Activated naive CD4-positive, alpha-beta T cell treated with anti-CD3 and anti-CD28 coated beads, Interleukin-2, amount 50 U/mL, for 16 hours (primary cell): ENCODE measurements around the gene CDCA4.

Experiments
- DNase-seq: peaks from one replicate; pipeline ENCODE4 v3.0.0-alpha.2; 2020

The CDCA4 gene

DNA sequence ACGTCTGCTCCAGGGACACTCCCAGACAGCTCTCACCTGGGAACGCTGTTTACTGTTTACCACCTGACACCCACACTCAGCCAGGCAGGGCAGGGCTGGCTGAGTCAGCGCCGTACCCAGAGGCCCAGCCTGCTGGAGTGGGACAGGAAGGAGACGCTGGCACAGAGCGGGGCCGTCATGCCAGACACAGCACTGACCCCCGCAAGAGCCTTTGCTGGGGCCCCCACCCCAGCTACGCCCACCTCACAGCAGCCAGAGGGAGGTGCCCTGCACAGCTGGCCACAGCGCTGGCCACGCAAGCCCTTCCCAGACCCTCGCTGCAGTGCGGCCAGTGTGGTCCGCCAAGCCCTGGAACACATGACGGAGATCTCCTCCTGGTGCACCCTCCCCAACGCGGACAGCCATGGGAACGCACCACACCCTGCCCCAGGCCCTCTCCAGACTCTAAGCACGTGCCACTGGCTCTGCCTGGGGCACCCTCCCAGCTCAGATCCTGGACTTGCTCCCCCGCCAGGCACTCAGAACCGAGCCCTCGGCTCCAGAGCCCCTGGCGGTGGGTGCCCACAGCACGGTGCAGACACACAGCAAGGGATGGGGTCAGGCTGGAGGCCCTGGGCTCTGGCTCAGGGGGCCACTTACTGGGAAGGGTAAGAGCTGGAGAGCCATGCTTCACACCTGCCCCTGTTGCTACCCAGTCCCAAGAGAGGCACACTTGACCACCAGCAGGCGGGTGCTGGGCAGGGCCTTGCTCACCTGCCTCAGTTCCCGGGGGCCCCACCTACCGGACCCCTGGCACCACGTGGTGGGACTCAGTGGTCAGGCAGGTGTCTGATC, 48.4 kb downstream of the CDCA4 start:
- DNase-seq, result no peak

DNA sequence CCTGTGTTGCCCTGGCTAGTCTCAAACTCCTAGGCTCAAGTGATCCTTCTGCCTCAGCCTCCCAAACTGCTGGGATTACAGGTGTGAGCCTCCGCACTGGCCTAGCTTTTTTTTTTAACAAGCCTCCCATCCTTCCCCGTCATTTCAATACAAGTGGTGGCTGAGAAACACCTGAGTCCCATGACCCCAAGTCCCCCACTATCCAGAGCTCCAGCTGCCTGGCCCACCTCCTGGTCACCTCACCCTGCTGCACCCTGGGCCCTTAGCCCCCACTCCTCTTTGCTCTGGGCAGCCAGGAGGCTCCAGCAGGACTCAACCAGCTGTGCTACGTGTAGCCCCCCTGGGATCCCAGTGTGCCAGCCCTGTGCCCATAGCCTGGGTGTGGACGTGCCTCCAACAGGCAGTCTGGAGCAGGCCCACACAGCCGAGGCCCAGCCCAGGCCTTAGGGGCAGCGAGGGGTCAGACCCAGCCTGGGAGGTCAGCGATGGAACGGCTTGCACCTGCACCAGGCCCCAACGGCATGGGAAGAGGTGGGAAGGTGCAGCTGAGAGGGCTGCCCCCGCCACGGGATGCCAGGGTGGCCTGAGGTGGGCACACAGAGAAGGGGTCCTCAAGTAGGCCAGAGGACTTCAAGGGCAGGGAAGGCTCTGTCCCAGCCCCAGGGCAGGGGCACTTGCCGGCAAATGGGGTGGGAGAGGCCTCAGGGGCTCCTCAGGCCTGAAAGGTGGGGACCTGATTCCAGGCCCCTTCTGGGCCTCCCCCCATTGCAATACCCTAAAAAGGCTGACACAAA, 49.2 kb downstream of the CDCA4 start:
- DNase-seq, result no peak

DNA sequence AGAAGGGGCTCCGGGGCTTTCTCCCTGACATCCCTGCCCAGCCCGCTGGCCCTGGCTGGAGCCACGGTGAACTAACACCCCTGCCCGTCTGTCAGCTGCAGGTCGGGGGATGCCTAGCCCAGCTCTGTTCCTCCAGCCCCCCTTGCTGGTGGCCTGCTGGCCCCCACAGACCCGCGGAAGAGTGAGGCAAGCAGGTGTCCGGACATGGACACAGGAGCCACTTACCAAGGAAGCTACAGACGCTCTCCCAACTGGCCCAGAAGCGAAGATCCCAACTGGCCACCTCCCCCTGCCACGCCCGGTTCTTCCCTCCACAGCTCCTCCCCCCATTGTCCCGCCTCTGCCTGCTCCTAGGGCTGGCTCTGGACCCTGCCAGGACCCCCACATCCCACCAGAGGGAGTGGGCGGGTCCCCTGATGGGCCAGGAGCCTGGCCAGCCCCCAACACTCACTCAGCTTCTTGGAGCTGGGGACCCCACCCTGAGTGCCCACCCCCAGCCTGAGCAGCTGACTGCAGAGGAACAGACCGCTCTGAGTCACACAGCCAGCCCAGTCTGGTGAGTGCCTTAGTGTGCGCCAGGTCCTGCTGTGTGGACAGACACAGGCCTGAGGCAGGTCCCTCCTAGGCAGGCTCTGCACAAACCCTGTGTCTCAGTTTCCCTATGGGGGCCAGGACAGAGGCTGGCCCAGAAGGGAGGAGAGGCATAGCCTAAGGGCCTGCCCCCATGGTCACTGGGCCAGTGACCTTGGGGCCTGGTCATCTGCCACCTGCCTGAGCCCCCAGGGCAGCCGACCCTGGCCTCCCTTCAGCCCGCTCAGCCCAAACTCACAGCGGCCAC, 50.4 kb downstream of the CDCA4 start:
- no peak for DNase-seq

DNA sequence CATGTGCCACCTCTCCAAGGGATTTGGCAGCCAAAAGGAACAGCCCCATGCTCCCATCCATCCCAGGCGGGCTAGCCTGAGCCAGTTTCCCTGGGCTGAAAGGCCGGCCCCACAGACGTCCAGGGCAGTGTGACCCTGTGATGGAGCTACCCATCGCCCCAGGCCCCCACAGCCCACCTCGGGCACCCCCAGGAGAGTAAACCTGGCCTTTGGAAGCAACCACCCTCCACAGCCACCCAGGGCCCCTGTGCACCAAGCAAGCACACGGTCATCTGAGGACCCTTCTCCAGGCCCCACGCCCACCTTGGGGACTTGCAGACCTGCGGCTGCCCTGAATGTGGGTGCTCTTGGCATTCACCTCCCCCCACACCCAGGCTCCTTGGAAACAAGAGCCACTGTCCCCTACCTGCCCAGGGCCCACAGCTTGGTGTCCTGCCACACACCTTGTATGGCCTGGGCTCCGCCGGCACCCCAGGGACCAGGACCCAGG, 51.1 kb downstream of the CDCA4 start:
- no peak for DNase-seq

DNA sequence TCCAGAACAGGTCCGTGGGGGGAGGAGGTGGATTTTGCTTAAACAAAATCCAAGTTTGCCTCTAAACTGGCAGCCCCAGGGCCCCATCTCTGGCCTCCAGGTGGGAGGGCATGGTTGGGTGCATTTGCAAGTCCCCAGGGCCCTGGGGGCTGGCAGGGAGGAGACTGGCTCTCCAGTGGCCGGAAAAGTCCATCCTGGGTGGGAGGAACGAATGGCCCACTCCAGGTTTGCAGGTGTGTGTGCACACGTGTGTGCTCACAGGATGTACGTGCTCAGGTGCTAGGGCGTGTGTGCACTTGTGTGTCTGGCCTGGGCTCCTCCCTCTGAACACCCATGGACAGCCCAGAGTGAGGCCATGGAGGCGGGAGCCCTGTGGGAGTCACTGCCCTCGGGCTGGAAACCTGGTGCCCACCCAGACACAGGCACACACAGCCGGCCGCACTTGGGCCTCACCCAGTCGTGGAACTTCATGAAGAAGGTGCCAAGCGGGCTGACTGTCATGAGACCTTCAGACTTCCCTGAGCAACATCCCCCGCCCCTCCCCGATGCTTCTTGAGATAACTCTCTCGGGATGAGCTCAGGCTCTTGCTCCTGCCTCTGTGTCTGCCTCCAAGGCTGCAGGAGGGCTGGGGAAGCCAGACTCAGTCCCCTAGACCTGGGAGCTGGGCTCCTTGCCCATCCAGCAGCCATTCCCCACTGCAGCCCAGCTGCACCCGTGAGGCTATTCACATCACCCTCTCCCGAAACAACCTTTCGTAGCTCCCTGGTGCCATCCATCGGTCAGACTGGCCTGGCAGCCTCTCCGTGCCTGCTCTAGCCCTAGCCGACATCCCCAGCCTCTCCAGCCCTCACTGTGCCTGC, 52.1 kb downstream of the CDCA4 start:
- no peak for DNase-seq

DNA sequence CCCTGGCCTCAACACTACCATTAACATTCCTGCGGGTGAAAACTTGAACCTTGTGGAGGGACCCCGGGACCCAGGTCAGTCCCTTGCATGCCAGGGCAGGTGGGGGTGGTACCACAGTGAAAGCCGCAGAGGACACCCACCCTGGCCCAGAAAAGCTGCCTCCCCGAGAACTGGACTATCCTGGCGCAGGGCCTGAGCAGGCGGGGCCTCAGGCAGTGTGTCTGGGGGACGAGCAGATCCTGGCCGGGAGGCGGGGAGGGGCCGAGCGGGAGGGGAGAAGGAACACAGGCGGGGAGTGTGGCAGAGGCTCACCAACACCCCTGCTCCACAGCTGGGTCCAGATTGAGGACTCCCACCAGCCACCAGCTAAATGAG, 52.7 kb downstream of the CDCA4 start:
- DNase-seq, result no peak

DNA sequence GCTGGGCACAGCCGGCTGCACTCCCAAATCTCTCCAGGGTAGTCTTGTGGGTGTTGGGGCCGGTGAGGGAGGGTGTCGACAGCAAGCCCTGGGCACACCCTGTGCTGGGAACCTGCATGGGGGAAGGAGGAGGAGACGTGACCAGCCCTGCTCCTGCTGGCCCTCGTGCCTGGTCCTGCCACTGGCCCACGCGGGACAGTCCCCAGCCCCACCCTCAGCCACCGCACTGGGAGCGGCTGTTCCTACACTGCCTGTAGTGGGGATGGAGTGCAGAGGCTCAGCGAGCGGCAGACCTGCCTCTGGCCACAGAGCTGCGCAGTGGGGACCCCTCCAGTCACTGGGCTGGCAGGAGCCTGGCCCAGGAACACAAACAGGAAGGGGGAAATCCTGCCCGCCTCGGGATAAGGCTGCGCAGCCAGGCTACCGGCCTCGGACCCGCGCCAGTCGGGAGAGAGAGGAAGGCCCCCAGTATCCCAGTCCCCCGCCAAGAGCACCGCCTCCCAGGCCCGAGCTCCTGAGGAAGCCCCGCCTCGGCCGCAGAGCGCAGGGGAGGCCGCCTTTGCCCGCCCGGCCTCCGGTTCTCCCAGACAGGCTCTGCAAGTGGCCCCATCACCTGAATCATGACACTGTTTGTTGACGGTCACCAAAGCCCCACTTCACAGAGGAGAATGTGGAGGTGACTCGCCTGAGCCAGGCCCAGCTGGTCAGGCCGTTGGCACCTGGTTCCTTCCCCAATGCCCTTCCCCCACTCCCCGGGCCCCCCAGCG, 53.3 kb downstream of the CDCA4 start:
- no peak for DNase-seq

DNA sequence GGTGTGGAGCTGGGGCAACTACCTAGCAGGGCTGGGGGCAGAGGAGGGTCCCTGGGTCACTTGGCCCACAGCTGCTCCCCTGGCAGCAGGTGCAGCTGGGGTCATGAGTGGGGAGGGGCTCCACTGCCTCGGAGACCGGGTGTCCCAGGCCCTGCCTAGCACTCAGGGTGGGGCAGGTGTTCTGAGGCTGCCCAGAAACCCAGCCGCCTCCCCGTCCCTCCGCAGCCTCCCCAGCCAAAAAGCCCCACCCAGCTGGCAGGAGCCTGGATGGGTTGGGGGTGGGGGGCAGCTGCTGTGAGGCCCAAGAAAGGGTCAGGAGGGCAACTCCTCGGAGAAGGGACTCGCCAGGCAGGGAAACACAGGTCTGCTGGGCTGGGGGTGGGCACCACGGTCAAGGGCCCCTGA, 53.9 kb downstream of the CDCA4 start:
- DNase-seq, result no peak

DNA sequence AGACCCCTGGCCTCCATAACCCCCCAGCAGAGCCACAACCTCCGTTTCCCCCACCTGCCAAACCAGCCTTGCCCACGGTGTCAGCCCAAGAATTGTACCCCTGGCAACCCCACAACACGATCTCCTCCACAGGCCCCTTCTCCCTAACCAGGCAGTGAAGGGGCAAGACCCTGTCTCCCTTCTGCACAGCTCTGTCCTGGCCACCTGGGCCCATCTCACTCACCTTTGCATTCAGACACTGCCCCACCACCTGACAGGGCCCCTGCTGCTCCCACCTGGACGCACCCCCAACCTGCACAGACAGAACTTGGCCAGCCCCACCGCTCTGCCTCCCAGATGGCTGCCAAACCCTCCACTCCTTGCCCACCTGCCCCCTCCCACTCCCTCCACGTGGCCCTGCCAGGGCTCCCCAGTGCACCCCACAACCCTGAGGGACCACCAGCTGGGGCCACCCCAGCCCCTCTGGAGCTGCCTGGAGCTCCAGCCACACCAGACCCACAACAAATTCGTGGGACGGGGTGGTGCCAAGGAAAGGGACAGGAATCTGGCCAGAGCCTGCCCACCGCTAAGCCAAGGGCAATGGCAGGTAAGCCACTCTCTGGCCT, 54.5 kb downstream of the CDCA4 start:
- DNase-seq, result no peak

DNA sequence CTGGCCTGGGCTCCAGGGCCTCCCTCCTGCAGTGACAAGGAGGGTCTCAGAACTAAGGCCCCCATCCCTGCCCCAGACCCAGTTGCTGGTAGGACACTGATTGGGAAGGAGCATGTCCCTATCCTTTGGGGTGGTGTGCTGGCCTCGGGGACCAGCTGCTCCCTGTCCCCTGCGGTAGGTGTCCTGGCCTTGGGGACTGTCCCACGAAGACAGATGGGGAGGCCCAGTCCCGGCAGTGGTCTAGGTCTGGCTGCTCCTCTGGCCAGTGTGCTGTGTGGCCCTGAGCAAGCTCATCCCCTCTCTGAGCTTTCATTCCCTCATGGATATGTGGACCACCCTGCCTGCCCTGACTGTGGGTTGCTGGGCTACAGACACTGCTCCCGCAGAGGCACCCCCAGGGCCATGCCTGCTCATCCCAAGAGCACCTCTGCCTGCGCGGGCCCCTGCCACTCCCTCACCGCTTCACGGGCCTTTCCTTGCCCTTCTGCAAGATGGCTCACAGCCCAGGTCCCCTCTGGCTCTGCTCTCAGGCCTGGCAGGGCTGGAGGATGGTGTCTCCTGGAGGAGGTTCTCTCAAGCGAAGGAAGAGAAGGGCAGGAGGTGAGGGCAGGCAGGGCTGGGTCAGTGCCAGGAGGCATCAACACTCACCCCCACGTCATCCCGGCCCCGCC, 55.2 kb downstream of the CDCA4 start:
- no peak for DNase-seq

DNA sequence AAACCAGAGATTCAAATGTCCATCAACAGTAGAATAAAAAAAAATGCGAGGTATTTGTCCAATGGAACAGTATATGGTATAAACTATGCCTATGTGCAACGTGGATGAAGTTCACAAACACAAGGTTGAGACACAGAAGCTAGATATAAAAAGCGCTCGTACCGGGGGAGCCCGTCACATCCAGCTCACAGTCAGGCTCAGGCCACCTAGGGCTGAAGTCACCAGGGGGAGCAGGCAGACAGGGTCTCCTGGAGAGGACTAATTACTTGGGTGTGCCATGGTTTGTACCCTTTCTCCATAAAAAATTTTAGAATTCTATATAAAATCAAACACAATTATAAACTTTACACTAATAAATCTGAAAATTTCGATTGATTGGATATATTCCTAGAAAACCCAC, 56.3 kb downstream of the CDCA4 start:
- no peak for DNase-seq
